AML-193 (cell line): ENCODE measurements around the gene RTL10.

ENCODE experiments used
- DNase-seq, 2 experiments: peaks; one replicate each; lab custom pipeline; 2025; lab: John Stamatoyannopoulos, UW

Gene RTL10

DNA sequence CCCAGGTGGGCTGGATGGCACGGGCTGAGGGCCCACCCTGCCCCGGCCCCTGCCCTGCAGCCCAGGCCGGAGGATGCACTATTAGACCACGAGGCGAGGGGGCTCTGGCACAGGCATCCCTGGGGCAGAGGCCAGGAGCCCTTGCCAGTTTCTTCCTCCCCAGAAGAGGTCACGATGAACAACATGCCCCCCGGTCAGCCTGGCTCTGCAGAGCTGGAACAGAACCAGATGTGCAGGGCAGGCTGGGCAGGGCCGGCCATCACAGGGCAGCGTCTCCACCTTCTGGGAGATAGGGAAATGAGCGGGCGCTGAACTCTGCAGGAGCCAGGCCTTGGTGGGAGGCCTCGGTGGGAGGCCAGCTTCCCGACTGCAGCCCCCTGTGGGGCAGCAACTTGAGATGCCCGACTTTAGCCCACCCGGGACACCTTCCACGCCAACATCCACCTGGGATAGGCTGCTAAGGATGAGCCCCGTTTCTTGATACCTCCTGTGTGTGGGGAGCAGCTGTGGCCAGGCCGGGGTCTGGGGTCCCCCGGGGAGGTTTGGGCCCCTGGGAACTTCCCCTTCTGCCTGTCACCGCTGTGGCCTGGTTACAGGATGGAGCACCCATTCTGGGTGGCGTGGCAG is 21.8 kb upstream of the RTL10 start:
- DNase-seq, result no peak

DNA sequence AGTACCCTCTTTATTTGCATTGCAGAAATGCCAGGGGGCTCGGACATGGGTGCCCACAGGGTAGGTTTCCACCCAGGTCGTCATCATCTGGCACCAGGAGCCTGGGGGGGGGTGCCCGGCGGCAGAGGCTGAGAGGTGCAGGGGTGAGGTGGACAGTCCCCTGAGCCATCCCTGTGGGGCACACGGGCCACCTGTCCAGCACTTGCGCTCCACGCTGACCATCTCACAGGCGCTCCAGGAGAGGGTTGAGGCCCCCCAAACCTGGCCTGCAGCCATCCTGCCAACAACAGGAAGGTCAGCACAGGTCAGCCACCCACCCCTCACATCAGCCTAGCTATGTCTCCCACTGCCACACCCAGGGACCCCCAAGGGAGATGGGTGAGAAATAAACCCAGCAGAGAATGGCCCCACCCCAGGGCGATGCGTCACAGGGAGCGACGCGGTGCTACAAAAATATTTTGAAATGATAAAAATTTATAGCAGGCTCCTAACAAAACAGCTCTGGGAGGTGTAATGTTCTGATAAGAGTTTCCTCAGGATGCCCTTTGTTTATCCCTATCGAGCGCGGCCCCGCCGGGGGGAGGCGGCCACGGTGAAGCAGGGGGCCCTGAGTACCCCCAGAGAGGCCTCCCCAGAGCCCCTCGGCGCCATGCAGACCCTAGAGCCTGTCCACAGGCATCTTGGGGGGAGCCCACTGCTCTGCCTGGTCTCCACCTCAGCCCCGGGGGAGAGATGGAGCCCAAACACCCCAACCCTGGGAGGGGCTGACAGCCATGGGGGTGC is 21.0 kb upstream of the RTL10 start:
- no peak for DNase-seq

DNA sequence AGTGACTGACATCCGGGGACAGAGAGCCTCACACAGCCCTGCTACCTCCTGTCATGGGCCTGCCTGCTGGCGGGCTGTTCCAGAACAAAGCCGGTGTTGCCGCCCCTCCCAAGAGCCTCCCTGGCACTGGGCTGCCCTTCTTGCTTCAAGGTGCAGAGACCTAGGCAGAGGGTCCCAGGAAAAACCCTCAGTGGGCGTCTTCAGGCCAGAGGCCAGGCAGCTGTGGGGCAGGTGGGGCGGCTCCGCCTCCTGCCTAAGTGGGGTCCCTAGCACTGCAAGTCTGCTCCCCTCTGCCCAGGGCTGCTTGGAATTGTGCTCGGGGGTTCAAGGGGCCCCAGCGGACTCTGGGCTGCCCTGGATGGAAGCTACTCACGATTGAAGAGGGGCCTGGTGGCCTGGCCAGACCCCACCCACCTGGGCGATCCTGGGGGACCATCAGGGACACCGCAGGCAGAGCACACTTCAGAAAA is 20.4 kb upstream of the RTL10 start:
- no peak for DNase-seq

DNA sequence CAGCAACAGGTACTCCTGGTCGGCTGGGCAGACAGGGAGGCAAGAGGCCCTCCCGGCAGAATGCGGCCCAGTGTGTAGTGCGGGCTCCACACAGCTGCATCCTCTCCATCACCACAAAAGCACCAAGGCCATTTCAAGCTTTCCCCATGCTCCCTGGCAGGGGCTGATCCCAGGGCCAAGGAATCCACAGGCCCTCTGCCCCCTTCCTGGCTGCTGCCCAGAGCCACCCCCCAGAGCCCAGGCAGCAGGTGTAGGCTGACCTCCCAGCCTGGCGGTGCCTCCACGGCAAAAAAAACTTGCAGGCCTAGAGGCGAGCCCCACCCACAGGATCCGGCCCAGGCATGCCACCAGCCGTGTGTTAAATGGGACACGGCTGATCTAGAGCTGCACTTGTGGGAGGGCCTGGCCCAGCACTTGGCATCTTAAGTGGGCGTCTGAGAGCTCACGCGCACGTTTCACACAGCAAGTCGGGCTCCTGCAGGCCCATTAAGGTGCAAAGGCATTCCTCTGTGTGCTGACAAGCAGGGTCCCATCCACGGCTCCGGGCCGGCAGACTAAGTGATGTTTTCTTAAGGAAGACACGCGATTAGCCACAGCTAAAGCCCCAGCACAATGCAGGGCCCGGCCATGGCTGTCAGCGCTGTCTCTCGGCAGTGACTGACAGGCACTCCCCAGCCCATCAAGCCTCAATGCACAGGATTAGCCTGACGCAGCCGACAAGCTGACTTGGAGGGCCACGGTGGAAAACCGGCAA is 19.8 kb upstream of the RTL10 start:
- DNase-seq, result no peak

DNA sequence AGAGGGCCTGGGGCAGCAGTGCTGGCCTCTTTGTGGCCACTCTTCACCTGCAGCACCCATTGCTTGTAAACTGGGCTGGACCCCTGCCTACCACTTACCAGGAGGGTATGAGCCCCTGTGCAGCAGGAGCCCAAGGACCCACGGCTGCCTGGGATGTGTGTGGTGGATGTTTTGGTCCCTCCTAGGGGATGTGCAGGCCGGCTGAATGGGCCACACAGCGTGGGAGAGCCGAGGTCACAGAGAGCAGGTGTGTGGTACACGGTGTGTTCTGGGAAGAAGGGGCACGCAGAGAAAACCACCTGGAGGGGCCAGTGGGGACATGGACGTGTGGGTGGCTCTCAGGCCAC is 19.3 kb upstream of the RTL10 start:
- no peak for DNase-seq

DNA sequence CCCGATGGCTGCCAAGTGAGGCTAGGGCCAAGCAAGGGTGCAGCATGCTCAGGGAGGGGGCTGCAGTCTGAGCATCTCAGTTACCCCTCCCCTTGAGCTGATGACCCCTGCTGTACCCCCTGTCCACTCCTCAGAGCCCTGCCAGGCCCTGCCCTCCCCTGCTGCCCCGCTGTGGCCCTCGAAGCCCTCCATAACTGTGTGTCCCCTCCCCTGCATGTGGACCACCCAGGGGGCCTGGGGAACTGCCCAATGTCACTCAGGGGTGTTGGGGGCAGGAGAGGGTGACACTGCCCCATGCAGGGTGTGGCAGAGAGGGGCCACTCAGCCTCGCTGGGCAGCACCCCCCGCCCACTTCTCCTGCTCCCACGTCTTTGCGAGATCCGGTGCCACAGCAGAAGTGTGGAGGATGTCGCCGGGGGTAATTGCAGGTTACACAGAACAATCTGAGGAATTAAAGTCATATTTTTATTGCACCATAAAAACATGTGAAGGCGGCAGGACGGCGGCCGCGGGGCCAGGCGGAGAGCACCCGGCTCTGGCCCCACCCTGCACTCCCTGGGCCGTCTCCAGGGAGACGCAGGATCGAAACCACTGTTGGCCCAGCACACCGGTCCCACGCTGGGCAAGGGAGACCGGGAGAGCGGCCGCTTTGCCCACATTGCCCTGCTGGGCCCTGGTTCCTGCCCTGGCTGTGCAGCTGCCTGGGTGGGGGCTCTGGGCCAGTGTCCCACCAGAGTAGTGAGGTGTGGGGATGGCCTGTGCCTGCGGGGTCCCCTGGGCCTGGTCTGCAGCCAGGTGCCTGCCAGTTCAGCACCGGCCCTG is 18.7 kb upstream of the RTL10 start:
- no peak for DNase-seq

DNA sequence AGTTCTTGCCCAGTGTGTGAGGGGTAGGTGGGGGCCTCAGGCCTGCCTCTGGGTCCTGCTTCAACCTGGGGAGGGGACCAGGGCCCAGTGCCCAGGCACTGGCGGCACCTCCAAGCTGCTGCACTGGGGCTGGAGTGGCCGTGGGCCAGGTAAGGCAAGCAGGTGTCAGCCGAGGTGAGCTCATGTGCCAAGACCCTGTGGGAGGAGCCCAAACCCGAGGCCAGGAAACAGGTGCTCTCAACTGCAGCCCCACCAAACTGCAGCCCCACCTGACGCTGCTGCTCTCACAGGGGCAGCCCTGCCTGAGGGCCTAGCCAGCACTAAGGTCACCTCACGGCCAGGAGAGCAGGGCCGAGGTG is 18.1 kb upstream of the RTL10 start:
- DNase-seq, result no peak

DNA sequence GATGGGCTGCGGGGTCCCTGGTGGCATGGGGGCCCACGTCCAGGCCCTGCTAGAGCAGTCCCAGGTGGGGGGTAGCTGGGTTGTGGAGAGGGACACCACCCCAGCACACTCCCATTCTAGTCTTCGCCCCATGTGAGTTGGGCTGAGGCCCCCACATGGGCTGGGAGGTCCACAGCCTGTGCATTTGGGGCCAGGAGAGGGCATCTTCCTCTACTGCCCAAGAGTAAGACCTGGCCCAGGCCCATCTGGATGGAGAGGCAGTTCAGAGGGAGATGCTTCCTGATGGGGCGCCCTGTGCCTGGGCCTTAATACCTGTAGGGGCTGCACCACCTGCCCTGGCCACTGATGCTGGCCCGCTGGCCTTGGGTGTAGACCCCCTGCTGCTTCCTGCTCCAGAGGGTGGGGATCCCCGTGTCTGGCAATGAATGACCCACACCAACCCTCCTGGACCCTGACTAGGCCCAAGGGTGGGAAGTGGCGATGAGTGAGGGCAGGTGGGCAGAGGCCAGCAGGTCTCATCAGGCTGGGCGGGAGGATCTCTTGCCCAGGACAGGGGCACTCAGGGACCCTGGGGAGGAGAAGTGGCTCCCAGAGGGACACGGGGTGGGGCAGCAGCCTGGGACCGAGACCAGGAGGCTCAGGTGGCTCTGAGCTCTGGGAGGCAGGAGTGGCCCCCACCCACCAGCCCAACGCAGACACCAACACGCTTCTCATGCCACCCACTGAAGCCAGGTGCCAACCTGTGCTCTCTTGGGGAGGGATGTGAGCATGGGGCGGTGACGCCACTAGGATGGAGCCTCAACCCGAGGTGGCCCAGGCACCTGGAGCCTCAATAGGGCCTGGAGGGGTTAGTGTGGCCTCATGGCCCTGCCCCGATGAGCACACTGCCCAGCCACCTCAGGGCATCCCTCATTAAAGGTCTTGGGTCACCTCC is 17.4 kb upstream of the RTL10 start:
- no peak for DNase-seq

DNA sequence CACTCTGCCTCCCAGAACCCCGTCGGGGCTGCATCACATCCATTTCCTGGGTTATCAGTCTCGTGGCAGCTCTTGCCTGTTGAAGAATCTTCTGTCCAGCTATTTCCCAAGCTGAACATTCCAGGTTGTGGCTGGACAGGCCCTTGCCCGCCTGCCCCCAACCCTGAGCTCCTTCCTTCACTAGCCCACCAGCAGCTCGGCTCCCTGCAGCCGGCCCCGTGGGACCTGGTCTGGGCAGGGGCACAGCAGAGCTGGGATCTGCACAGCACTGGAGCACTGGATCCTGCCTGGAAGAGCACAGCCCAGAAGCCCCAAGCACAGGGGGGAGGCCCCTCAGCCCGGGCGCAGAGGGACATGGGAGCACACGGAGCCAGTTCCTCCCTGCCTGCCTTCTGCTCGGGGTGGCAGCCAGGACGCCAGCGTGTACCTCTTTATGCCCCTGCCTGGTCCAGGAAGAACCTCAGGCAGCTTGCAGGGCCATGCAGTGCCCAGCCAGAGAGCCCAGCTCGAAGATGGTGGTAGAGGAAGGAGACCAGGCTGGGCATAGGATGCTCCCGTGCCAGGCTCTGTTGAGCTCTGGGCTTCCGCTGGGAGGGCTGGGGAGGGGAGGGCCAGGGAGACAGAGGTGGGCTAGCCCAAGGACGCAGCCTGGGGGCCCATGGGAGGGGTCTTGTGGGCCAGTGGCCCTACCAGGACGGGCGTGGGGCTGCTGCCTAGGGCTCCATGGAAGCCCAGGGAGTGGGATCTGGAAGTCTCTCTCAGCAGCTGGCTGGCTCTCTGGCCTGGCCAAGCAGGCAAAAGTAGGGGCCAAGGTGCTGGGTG is 16.6 kb upstream of the RTL10 start:
- no peak for DNase-seq

DNA sequence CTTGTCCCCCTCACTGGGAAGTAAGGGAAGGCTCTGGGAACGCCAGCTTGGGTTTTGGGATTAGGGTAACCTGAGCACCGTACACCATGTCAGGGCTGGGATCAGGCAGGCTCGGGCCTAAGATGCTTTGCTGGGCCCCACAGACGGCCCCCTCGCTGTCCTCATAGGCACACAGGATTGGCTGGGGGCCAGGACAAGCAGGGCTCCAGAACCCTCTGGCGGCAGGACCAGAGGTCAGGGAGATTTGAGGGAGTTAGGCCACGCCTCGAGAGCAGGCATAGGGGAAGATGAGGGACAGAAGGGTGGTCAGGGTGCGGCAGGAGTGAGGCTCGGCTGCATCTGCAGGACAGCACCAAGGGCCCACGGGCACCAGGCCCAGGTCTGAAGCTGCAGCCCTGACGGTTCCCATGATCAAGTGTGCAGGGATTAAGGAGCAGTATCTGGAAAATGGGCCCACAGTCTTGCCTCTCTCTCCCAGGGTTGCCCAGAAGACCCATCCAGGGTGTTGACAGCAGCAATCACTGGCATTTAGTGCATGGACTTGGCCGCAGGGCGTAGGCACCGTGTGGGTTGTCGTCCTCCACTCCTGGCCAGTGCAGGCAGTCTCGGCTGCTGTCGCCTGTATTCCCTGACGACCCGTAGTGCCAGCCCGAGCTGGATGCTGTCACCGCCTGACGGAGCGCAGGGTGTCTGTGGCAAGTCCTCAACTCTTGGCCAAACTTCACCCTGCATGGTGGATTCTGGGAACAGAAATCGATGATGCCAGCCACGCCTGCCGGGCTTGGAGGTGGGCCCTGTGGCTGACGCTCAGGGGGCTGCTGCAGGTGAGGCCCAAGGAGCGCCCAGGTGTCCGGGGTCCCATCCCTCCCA is 15.7 kb upstream of the RTL10 start:
- no peak for DNase-seq

DNA sequence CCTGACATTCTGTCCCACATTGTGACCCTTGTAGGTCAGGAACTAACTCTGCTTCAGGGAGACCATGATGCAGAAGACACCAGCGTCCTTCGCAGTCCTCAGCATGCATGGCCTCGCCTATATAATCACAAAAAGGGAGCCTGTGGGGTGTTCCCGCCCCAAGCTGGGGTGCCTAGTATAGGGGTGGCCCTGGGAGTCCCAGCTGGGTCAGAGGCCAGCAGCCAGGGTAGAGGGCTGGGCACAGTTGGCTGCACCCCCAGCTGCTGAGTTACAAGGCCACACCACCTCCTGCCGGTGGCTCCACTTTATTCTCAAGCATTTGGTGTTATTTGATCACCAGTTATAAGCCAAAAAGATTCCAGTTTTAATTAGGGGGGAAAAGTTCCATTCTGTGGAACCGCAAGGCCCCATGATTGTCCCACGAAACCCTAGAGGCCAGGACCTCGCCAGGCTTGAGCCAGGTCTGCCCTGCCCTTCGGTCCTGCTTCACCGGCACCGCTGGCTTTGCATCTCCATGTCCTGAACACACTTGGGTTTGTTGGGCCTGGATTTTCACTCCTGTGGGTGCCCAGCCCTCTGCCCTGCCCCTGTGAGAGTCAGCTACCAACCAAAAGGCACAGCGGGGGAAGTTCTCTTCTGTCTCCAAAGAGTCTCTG is 15.0 kb upstream of the RTL10 start:
- DNase-seq, result no peak

DNA sequence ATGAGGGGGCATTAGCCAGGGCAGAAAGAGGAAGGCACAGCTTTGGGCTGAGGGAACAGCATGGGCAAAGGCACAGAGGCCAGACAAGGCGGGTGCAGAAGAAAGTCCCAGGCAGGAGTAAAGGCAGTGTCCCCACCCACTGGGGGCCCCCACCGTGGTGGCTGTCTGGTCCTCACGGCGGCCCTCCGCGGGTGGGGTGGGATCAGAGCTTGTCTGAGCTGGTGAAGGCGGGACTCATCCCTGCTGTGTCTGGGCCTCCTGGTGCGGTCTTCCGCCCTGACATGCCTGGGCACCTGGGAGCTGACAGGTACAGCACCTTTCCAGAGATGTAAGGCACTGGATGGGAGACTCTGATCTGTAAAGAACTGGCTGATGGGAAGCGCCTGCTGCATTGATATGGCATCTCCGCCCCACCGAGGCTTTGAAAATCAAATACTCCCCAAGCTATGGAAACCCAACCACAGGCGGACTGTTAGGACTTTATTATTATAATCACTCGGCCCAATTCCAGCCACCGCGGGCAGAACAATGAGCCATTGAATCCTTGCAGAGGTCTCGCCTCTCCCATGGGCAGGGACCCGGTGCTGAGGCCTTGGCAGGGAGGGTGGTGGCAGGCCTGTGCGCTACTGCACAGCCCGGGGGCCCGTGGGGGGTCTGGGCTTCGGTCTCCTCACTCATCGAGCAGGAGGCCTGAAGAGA is 14.2 kb upstream of the RTL10 start:
- no peak for DNase-seq

DNA sequence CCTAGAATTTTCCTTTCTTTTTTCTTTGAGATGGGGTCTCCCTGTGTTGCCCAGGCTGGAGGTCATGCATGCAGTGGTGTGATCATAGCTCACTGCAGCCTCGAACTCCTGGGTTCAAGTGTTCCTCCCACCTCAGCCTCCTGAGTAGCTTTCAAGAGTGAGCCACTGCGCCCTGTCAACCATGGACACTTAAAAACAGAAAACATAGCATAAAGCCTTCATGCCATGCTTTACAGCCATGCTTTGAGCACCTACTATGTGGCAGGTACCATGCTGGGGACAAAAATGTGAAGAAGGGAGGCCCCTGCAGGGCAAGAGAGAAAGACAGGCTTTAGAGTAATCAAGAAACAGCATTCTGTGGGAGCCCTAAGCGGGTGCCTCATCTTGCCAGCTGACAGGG is 13.7 kb upstream of the RTL10 start:
- DNase-seq, result no peak

DNA sequence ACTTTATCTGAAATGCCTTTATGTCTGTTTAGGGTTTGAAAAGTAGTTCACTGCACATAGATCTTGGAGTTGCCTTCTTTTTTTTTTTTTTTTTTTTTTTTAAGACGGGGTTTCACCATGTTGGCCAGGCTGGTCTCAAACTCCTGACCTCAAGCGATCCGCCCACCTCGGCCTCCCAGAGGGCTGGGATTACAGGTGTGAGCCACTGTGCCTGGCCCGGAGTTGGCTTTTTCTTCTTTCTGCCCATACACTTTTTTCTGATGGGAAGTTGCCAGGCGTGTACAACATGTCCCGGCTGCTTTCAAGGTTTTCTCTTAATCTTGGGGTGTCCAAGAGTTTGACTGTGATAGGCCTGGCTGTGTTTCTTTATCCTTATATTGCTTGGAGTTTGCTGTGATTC is 12.9 kb upstream of the RTL10 start:
- no peak for DNase-seq

DNA sequence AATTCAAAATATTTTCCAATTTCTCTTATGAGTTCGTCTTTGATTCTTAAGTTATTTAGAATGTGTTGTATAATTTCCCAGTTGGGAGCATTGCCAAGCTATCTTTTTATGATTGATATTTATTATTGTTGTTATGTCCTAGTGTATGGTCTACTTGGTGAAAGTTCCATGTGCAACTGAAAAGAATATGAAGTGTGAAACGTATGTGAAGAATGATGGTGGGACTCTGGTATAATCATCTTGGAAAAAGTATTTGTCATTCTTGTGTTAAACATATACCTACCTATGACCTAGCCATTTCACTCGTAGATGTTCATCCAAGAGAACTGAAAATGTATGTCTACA is 12.0 kb upstream of the RTL10 start:
- no peak for DNase-seq

DNA sequence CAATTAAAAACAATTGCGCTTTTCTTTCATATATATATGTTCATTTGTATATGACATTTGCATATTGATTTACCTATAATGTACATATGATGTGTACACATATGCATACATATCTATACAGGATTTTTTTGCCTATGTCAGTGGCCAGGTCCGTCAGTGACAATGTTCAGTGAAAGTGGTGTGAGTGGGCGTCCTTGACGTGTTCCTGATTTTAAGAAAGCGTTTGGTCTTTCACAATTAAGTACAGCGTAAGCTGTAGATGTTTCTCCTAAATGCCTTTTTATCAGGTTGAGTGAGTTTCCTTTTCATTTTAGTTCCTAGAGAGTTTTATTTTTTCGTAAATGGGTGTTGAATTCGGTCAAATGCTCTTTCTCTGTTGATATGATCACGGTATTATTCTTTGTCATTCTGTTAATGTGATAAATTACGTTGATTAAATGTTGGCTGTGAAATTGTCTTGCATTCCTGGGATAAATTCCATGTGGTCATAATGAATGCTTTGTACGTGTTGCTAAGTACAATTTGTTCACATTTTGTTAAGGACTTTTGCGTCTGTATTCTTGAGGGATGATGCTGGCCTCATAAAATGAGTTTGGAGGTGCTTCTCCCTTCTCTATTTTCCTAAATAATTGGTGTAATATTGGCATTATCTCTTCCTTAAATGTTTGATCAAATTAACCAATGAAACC is 10.6 kb upstream of the RTL10 start:
- no peak for DNase-seq

DNA sequence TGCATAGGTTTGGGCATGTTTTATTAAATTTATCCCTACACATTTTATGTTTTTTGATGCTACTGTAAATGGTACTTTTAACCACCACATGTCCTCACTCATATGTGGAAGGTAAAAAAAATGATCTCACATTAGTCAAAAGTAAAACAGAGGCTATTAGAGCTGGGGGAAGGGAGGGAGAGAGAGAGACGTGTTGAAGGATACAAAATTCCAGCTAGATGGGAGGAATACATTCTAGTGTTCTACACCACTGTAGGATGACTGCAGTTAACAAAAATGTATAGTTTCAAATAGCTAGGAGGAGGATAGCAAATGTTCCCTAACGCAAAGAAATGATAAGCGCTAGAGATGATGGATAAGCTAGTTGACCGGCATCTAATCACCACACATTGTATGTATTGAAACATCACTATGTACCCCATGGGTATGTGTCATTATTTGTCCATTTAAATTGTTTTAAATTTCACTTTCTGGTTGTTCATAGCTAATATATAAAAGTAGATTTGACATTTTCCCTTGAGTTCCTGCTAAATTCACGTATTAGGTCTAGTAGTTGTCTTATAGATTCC is 9.9 kb upstream of the RTL10 start:
- DNase-seq, result no peak
